HEK293T (cell line): ENCODE data around the gene ZER1.

Experiments
- ARNT ChIP-seq: fragments of 450-650 bp; IDR thresholded peaks from 2 replicates; pipeline ENCODE4 v1.6.1; 2017; ENCODE audit warnings: mild to moderate bottlenecking
- BHLHE40 ChIP-seq: fragments of 450-650 bp; IDR thresholded peaks from 2 replicates; pipeline ENCODE4 v1.6.1; 2016; ENCODE audit warnings: mild to moderate bottlenecking, moderate library complexity, borderline replicate concordance
- ELF4 ChIP-seq: fragments of 450-650 bp; IDR thresholded peaks from 2 replicates; pipeline ENCODE4 v1.6.1; 2017; ENCODE audit warnings: antibody characterized with exemption
- FOXM1 ChIP-seq: fragments of 450-650 bp; IDR thresholded peaks from 2 replicates; pipeline ENCODE4 v1.6.1; 2017; ENCODE audit warnings: mild to moderate bottlenecking, borderline replicate concordance
- NFRKB ChIP-seq: fragments of 450-650 bp; IDR thresholded peaks from 2 replicates; pipeline ENCODE4 v1.6.1; 2016; ENCODE audit warnings: mild to moderate bottlenecking, moderate library complexity
- PKNOX1 ChIP-seq: fragments of 450-650 bp; IDR thresholded peaks from 2 replicates; pipeline ENCODE4 v1.6.1; 2016
- SP1 ChIP-seq: fragments of 450-650 bp; IDR thresholded peaks from 2 replicates; pipeline ENCODE4 v1.6.1; 2017
- SUZ12 ChIP-seq: fragments of 450-650 bp; IDR thresholded peaks from 2 replicates; pipeline ENCODE4 v1.6.1; 2016; ENCODE audit warnings: mild to moderate bottlenecking

GRCh38 chr9:128718047-128718446 is 53.7 kb downstream of the ZER1 start:
- TF ChIP-seq PKNOX1 (no peak), SP1 (no peak), ELF4 (no peak), FOXM1 (no peak), NFRKB (no peak), BHLHE40 (no peak), ARNT (no peak), SUZ12 (no peak)
